K562 (cell line): Measurements from ENCODE around the gene TRANK1. TPM values are rescaled to one million over a fixed set of nuclear protein-coding genes. Genes with fewer than 3 reads are reported as not detected.

Experiments
- ARNT ChIP-seq, 2 experiments: fragments of 450-650 bp; IDR thresholded peaks; 2 replicates each; pipeline ENCODE4 v1.6.1; 2016; ENCODE audit warnings: mild to moderate bottlenecking in 1 of 2
- CHD4 ChIP-seq: fragments of 200-600 bp; sonication (generic); IDR thresholded peaks from 3 replicates; pipeline ENCODE4 v1.6.1; 2012; ENCODE audit warnings: low read depth, mild to moderate bottlenecking, mixed read lengths, low read length, inconsistent platforms; ENCODE audit not compliant: insufficient read depth, insufficient replicate concordance, poor library complexity, severe bottlenecking
- KLF6 ChIP-seq: fragments of 250-450 bp; sonication (Bioruptor Pico); IDR thresholded peaks from 2 replicates; pipeline ENCODE4 v1.4.0; 2020; ENCODE audit warnings: mild to moderate bottlenecking, moderate library complexity, borderline replicate concordance
- MCM3 ChIP-seq: fragments of 450-650 bp; IDR thresholded peaks from 2 replicates; pipeline ENCODE4 v1.6.1; 2016
- NR2F6 ChIP-seq: fragments of 450-650 bp; formaldehyde crosslinking; IDR thresholded peaks from 2 replicates; pipeline ENCODE4 v1.4.0; 2020; ENCODE audit warnings: mild to moderate bottlenecking
- POLR2AphosphoS2 ChIP-seq: IDR thresholded peaks from 2 replicates; pipeline ENCODE4 v1.6.1; 2012; ENCODE audit warnings: low read length, improper control_type of control experiment
- RB1 ChIP-seq: fragments of 450-650 bp; IDR thresholded peaks from 2 replicates; pipeline ENCODE4 v1.6.1; 2017; ENCODE audit warnings: low read depth, mild to moderate bottlenecking
- SETDB1 ChIP-seq: IDR thresholded peaks from one replicate; pipeline ENCODE4 v1.6.1; 2012; ENCODE audit warnings: low read length, control low read depth, inconsistent platforms
- SNRNP70 ChIP-seq: fragments of 200-400 bp; formaldehyde crosslinking; optimal IDR thresholded peaks from 2 replicates; pipeline ENCODE3; 2017; ENCODE audit warnings: low read depth, low read length
- ZNF282 ChIP-seq: sonication (generic); formaldehyde crosslinking; IDR thresholded peaks from 2 replicates; pipeline ENCODE4 v1.8.1; 2023; ENCODE audit warnings: missing genetic modification reagents
- polyA plus RNA-seq, 8 experiments: library from polyadenylated mRNA; depleted of rRNA in 4 of 8; stranded (reverse) in 5 of 8; unstranded in 3 of 8; fragments of >200 nt; fragmentation: Nextera tagmentation in 2 of 8; fragmentation: Illumina TruSeq in 1 of 8; extraction: Ambion mirVana in 2 of 8; extraction: Trizol in 1 of 8; gene quantifications; 2 replicates each; pipeline versions ENCODE4 v1.2.1 to v1.2.3, GENCODE V29; 2011 to 2014; ENCODE audit warnings: inconsistent platforms in 1 of 8, missing spikeins in 1 of 8
- total RNA-seq, 7 experiments: library from RNA; depleted of rRNA in 6 of 7; stranded (reverse); fragments of >200 nt in 6 of 7; fragmentation: Illumina TruSeq in 2 of 7; extraction: Trizol in 2 of 7; gene quantifications; 2 replicates each; pipeline versions ENCODE4 v1.2.1 to v1.2.3, GENCODE V29; 2011 to 2021; ENCODE audit warnings: low replicate concordance in 1 of 7
- TF ChIP-seq, protein P1 (sequence below), 2 experiments: fragments of 250-450 bp in 1 of 2; fragments of 450-650 bp in 1 of 2; sonication (Bioruptor Pico) in 1 of 2; IDR thresholded peaks; 2 replicates each; pipeline versions ENCODE4 v1.6.1 to v1.8.0; 2016 to 2021; ENCODE audit warnings: mild to moderate bottlenecking in 2 of 2, moderate library complexity in 2 of 2, missing compliant biosample characterization in 1 of 2, missing genetic modification characterization in 1 of 2
- TF ChIP-seq, protein P2 (sequence below), 2 experiments: fragments of 450-650 bp; IDR thresholded peaks; 2 replicates each; pipeline ENCODE4 v1.6.1; 2016
- TF ChIP-seq, protein P3 (sequence below), 3 experiments: fragments of 200-800 bp in 1 of 3; sonication (Bioruptor generic) in 1 of 3; sonication (generic) in 1 of 3; formaldehyde crosslinking in 1 of 3; IDR thresholded peaks; 2 replicates each; pipeline versions ENCODE4 v1.6.1 to v1.8.0; 2016 to 2022; ENCODE audit warnings: mild to moderate bottlenecking in 2 of 3, missing compliant biosample characterization in 2 of 3, missing genetic modification characterization in 2 of 3, missing genetic modification reagents in 1 of 3
- TF ChIP-seq, protein P4 (sequence below): fragments of 450-650 bp; IDR thresholded peaks from 2 replicates; pipeline ENCODE4 v1.7.1; 2018; ENCODE audit warnings: mild to moderate bottlenecking, low read depth; ENCODE audit not compliant: partially characterized antibody

The TRANK1 gene
- total and polyA plus RNA-seq, 9 of the 15 experiments (the other 6 are each of a cell fraction or from before 2014, with no cell fraction given) = 0.41 to 5.3 (median 2.1) TPM

DNA sequence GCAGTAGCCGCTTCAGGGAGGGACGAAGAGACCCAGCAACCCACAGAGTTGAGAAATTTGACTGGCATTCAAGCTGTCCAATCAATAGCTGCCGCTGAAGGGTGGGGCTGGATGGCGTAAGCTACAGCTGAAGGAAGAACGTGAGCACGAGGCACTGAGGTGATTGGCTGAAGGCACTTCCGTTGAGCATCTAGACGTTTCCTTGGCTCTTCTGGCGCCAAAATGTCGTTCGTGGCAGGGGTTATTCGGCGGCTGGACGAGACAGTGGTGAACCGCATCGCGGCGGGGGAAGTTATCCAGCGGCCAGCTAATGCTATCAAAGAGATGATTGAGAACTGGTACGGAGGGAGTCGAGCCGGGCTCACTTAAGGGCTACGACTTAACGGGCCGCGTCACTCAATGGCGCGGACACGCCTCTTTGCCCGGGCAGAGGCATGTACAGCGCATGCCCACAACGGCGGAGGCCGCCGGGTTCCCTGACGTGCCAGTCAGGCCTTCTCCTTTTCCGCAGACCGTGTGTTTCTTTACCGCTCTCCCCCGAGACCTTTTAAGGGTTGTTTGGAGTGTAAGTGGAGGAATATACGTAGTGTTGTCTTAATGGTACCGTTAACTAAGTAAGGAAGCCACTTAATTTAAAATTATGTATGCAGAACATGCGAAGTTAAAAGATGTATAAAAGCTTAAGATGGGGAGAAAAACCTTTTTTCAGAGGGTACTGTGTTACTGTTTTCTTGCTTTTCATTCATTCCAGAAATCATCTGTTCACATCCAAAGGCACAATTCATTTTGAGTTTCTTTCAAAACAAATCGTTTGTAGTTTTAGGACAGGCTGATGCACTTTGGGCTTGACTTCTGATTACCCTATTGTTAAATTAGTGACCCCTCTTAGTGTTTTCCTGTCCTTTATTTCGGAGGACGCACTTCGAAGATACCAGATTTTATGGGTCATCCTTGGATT lies 48.8 kb upstream of the TRANK1 start, which contains the start of gene MLH1 (continued):
- TF ChIP-seq, protein P1, sequence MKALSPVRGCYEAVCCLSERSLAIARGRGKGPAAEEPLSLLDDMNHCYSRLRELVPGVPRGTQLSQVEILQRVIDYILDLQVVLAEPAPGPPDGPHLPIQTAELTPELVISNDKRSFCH (CRISPR knock-in tag; IDR thresholded peaks at IDR 0.05) = no peak
- TF ChIP-seq, protein P1 (tag; IDR thresholded peaks at IDR 0.05) = peak; percentile 85; the same call in 1 of the 2 replicates
- TF ChIP-seq, protein P2, sequence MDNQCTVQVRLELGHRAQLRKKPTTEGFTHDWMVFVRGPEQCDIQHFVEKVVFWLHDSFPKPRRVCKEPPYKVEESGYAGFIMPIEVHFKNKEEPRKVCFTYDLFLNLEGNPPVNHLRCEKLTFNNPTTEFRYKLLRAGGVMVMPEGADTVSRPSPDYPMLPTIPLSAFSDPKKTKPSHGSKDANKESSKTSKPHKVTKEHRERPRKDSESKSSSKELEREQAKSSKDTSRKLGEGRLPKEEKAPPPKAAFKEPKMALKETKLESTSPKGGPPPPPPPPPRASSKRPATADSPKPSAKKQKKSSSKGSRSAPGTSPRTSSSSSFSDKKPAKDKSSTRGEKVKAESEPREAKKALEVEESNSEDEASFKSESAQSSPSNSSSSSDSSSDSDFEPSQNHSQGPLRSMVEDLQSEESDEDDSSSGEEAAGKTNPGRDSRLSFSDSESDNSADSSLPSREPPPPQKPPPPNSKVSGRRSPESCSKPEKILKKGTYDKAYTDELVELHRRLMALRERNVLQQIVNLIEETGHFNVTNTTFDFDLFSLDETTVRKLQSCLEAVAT (IDR thresholded peaks at IDR 0.05) = peak; percentile 23 to 49; a peak in 2 of 4 replicates
- TF ChIP-seq MCM3 (no peak), SNRNP70 (no peak), SETDB1 (no peak), ARNT (IDR thresholded peaks at IDR 0.05) (0 out of 4 replicates have a peak, but pooled peaks have one; percentile 20 to 28), POLR2AphosphoS2 (no peak), NR2F6 (no peak), RB1 (peak; percentile 99), CHD4 (no peak), KLF6 (CRISPR knock-in tag) (peak; percentile 85; the same call in 1 of the 2 replicates), ZNF282 (CRISPR knock-in tag) (no peak)
- TF ChIP-seq, protein P3, sequence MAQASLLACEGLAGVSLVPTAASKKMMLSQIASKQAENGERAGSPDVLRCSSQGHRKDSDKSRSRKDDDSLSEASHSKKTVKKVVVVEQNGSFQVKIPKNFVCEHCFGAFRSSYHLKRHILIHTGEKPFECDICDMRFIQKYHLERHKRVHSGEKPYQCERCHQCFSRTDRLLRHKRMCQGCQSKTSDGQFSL (CRISPR knock-in tag; IDR thresholded peaks at IDR 0.05) = no peak
- TF ChIP-seq, protein P3 (tag; IDR thresholded peaks at IDR 0.05) = no peak
- TF ChIP-seq, protein P4, sequence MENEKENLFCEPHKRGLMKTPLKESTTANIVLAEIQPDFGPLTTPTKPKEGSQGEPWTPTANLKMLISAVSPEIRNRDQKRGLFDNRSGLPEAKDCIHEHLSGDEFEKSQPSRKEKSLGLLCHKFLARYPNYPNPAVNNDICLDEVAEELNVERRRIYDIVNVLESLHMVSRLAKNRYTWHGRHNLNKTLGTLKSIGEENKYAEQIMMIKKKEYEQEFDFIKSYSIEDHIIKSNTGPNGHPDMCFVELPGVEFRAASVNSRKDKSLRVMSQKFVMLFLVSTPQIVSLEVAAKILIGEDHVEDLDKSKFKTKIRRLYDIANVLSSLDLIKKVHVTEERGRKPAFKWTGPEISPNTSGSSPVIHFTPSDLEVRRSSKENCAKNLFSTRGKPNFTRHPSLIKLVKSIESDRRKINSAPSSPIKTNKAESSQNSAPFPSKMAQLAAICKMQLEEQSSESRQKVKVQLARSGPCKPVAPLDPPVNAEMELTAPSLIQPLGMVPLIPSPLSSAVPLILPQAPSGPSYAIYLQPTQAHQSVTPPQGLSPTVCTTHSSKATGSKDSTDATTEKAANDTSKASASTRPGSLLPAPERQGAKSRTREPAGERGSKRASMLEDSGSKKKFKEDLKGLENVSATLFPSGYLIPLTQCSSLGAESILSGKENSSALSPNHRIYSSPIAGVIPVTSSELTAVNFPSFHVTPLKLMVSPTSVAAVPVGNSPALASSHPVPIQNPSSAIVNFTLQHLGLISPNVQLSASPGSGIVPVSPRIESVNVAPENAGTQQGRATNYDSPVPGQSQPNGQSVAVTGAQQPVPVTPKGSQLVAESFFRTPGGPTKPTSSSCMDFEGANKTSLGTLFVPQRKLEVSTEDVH = peak; percentile 99
